ENCODE data around the gene MYEOV.

MYEOV gene

DNA sequence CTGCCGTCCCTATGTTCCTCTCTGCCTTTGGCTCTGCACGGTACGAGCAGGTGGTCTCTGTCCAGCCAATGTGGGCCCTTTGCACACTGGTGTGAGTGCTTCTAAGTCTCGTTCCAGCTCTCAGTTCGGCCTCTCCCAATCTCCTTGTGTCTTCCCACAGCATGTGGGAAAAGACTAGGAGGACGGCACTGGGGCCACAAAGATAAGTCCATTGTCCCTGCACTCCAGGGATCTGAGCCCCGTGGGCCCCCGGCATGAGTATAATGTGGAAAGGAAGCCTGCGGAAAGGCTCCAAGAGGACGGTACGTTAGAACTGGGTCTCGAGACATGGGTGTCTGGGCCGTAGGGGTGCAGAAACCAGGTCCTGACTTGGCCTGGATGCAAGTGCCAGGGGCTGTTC is 16.4 kb downstream of the MYEOV start:
- Histone ChIP-seq H3K27ac (no peak overlapping the region), H3K4me3 (no peak overlapping the region)

- H3K27ac ChIP-seq = peak overlapping the region in 7 of 21 experiments; percentile 1 to 55 (median 39)
Measured at GRCh38 chr11:69310934-69311766, 17.2 kb downstream of the MYEOV start.

DNA sequence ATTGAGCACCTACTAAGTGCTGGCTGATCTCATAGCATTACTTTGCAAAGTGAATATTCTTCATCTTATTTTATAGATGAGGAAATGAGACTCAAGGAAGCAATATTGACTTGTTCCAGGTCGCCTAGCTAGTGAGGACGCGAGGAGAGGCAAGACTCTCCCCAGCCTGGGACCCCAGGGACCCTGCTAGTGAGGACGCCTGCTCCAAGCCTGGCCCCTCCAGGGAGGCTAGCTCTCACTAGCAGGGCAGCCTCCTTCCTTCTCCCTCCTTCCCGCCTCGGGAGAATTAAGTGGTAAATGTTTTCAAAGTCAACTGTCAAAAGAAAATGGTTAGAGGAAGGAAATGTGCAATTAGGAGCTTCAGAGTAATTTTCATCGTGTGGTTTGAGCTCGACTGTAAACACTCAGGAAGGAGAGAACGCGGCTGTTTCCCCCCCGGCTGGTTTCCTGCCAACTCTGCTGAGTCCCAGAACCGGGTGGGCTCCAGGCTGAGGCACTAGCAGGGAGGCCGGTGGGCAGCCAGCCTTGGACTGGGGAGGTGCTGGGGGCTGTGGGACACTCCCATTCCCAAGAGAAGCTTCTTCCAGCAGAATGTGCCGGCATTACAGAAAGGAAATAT is 17.9 kb downstream of the MYEOV start:
- Histone ChIP-seq H3K27ac (peak overlapping the region in 9 of 21 experiments; percentile 1 to 55 (median 39)), H3K4me3 (no peak overlapping the region)

More at GRCh38 chr11:69310934-69311766, 17.2 kb downstream of the MYEOV start:
- H3K4me3 ChIP-seq = no peak overlapping the region

GRCh38 chr11:69312453-69313404 is 18.8 kb downstream of the MYEOV start:
- Histone ChIP-seq H3K4me3 (no peak overlapping the region), H3K27ac (peak overlapping the region in 4 of 21 experiments; percentile 21 to 55 (median 49))

DNA sequence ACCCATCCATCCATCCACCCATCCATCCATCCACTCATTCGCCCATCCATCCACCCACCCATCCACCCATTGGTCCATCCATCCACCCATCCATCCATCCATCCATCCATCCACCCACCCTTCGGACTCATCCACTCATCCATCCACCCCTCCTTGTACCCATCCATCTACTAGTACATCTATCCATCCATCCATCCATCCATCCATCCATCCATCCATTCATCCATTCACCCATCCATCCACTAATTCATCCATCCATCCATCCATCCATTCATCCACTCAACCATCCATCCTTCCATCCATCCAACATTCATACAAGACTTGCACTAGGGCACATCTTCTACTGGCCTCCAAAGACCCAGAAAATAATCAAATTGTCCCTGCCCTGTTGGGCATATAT is 20.0 kb downstream of the MYEOV start:
- Histone ChIP-seq H3K27ac (no peak overlapping the region), H3K4me3 (no peak overlapping the region)

GRCh38 chr11:69314555-69314954 is 20.6 kb downstream of the MYEOV start:
- Histone ChIP-seq H3K4me3 (no peak overlapping the region), H3K27ac (no peak overlapping the region)

GRCh38 chr11:69316956-69317355 is 23.0 kb downstream of the MYEOV start:
- H3K27ac ChIP-seq = peak overlapping the region in 3 of 21 experiments; percentile 11 to 33 (median 16)
- H3K4me3 ChIP-seq = no peak overlapping the region

DNA sequence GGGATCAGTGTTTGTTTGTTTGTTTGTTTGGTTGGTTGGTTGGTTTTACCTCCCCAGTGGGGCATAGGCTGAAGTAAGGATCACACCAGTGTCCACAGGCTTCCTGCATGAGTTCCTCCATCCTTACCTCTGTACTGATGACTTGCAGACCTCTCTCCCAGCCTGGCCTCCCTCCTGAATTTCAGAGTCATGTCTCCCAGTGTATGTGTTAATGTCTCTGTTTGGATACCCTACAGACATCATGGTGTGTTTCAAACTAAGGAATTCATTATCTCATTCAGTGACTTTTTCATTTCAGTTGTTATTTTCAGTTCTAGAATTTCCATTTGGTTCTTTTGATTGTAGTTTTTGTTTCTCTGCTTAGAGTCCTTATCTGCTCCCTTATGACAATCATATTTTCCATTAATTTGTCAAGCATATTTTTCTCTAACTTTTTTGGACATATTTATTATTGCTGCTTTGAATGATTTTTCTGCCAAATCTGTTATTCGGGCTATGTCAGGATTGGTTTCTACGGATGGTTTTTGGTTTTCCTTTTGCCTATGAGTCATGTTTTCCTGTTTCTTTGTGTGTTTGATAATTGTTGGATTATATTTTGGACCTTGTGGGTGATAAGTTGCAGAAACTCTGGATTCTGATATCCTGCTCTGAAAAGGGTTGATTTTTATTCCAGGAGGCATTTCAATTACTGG is 23.6 kb downstream of the MYEOV start:
- Histone ChIP-seq H3K27ac (peak overlapping the region in 4 of 21 experiments; percentile 2 to 33 (median 14)), H3K4me3 (no peak overlapping the region)

- H3K4me3 ChIP-seq = no peak overlapping the region
Measured at GRCh38 chr11:69318093-69318420, 24.1 kb downstream of the MYEOV start.

GRCh38 chr11:69319255-69320106 is 25.5 kb downstream of the MYEOV start:
- Histone ChIP-seq H3K27ac (peak overlapping the region in 1 of 21 experiments; percentile 7), H3K4me3 (no peak overlapping the region)

More at GRCh38 chr11:69318093-69318420, 24.1 kb downstream of the MYEOV start:
- H3K27ac ChIP-seq = peak overlapping the region in 3 of 21 experiments; percentile 2 to 34 (median 11)

GRCh38 chr11:69320326-69320725 is 26.4 kb downstream of the MYEOV start:
- H3K27ac ChIP-seq = no peak overlapping the region

DNA sequence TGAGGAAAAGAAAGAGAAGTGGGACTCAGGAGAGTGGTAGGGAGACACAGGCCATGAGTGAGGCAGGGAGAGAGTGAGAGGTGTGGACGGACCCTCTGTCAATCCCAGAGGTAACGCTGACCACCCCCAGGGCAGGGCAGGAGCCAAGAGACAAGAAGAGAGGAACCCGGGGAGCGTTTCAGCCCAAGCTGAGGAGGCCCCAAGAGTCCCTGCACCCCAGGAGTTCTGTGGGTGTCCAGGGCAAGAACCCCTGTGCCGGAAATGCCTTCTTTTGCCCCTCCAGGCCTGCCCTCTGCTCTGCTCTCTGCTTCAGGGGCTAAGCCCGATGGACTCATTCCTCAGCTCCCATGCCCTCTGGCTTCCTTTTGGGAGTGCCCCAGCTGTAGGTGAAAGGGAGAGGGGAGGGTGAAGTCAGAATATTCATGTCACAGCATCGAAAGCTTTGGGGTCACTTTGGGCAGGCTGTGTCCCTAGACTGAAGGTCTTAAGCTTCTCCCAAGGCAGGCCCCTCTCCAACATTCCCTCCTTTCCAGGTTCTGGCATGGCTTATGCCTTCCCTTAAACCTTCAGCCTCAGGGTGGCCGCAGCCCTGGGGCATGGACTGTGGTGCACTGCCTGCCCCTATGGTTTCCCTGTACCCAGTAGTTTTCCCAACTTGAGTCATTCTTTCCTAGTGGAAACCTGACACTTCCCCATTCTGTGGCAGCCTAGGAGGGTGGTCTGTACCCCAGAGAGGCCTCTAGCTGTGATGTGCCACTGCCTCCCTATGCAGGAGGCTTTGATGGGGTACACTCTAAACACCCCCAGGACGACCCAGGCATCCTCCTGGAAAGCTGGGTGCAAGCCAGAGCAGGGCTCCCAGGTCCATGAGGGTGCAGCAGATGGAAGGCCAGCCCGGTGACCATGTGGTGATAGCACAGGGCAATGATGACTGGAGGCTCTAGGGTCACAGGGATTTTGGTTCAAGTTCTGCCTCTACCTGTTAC is 27.1 kb downstream of the MYEOV start:
- Histone ChIP-seq H3K27ac (peak overlapping the region in 1 of 21 experiments; percentile 29), H3K4me3 (no peak overlapping the region)

More at GRCh38 chr11:69320326-69320725, 26.4 kb downstream of the MYEOV start:
- H3K4me3 ChIP-seq = no peak overlapping the region

DNA sequence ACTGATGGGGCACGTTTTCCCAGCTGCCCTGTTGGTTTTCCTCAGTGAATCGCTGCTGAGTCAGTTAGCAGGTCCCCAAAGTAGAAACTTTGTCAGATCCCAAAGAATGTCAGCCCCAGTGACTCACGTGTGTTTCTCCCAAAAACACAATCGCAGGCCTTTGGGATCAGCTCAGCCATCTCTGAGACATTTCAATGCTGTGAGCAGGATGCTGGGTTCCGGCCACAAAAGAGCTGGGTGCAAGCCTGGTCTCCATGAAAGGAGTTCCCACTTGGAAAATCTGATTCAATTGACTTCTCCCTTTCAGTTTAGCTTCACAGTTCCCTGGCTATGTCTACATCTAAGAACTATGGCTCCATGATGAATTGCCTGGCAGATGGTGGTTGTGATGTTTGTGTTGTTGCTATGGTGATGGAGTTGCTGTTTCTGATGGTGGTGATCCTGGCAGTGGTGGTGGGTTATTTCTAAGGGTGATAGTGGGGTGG is 28.0 kb downstream of the MYEOV start:
- Histone ChIP-seq H3K4me3 (no peak overlapping the region), H3K27ac (peak overlapping the region in 1 of 21 experiments; percentile 29)

DNA sequence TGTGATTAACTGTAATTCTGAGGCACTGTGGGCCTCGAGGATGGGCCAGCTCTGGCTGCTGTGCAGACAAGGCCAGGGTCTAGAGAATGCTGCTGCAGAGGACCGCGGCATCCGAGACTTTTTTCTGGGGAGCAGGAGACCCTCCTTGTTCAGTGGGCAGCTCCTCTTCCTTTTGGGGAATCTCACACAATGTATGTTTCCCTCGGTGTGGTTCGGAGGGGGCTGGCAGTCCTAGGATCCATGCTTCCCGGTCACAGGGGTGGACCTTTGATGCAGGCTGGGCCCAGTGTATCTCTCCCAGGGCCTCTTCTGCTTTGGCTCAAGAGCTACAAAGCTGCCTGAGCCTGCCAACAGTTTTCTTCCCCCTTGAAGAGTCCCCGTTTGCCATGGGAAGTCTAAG is 31.5 kb downstream of the MYEOV start:
- H3K4me3 ChIP-seq = no peak overlapping the region
- no peak overlapping the region for H3K27ac ChIP-seq

DNA sequence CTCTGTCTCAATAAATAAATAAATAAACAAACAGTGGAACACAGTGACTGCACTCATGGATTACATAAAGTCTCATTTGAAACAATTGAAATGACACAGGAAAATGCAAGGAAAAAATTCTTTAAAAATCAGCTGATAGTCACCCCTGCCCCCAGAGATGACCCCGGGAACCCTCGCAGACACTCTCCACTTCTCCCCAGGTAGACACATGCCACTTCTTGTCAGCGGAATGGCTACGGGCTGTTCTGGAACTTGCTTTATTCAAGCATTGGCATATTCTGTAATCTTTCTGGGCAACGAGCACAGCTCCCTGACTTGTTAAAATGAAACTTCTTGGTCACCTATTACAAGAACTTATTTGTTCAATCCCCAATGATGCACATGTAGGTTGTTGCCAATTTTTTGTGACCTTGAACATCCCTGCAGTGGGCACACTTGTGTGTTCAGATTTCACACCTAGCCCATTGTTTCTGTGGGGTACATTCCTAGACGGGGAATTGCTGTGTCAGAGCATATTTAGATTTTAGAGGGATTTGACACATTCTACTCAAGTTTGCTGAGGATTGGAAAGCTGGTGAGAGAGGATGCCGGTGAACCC is 32.8 kb downstream of the MYEOV start:
- no peak overlapping the region for H3K27ac ChIP-seq
- H3K4me3 ChIP-seq = no peak overlapping the region

DNA sequence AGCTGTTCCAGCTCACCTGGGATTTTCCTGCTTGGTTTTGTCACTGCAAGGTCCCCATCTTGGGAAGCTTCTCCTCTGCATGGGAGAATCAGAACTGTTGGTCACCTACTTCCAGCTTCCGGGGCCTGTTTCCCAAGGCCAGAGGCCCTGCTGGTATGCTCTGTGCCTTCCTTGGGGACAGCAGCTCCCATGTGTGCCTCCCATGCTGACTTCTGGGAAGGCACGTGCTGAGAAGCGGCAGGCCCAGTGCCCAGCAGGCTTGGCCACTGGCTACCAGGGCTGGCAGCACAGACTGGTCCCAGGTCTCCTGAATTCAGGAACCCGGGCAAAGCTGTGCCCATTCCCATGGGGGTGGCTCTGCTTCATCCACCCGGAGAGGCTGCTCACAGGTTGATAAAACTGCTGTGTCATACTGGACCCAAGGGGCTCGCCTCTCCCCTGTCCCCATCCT is 33.8 kb downstream of the MYEOV start:
- Histone ChIP-seq H3K27ac (no peak overlapping the region), H3K4me3 (no peak overlapping the region)

- no peak overlapping the region for H3K4me3 ChIP-seq
- no peak overlapping the region for H3K27ac ChIP-seq
Measured at GRCh38 chr11:69328231-69328630, 34.3 kb downstream of the MYEOV start.

All from skin epidermis (tissue), 12 donors.